Activated CD8-positive, alpha-beta memory T cell treated with anti-CD3 and anti-CD28 coated beads, Interleukin-2, amount 10 ng/mL, durations not matched to agents 7 days and 5 days (primary cell): Measurements from ENCODE around the gene WDPCP. TPM values are rescaled to one million over a fixed set of nuclear protein-coding genes. Genes with fewer than 3 reads are reported as not detected.

ENCODE experiments used
- ATAC-seq: fragments of 150-1000 bp; cut with Tn5 transposase; one replicate; pipeline ENCODE4 v1.10.0; 2021; ENCODE audit warnings: moderate library complexity
- CTCF ChIA-PET: fragments of 350-600 bp; sonication (Branson Sonifier 250); formaldehyde crosslinking; loops from one replicate; lab custom pipeline; 2021; ENCODE audit warnings: antibody characterized with exemption; lab: Charles Lee
- DNase-seq: peaks from one replicate; pipeline ENCODE4 v3.0.0-alpha.2; 2020
- H3K27ac Mint-ChIP-seq: one replicate; pipeline ENCODE4 v1.8.0; 2021; ENCODE audit warnings: mild to moderate bottlenecking, mixed read lengths
- H3K27me3 Mint-ChIP-seq: one replicate; pipeline ENCODE4 v1.8.0; 2021; ENCODE audit warnings: mixed read lengths
- H3K36me3 Mint-ChIP-seq: one replicate; pipeline ENCODE4 v1.8.0; 2021; ENCODE audit warnings: mild to moderate bottlenecking, mixed read lengths
- H3K4me1 Mint-ChIP-seq: one replicate; pipeline ENCODE4 v1.8.0; 2021; ENCODE audit warnings: mixed read lengths
- H3K4me3 Mint-ChIP-seq: one replicate; pipeline ENCODE4 v1.8.0; 2021; ENCODE audit warnings: mild to moderate bottlenecking, moderate library complexity, mixed read lengths
- H3K9me3 Mint-ChIP-seq: one replicate; pipeline ENCODE4 v1.8.0; 2022; ENCODE audit warnings: low read depth, mixed read lengths
- total RNA-seq, 2 experiments: library from RNA; stranded (reverse); gene quantifications; one replicate each; pipeline ENCODE4 v1.2.3, GENCODE V29; 2021

WDPCP gene
- total RNA-seq, 2 experiments from 2014 or later, result 7.3 to 7.6 TPM

DNA sequence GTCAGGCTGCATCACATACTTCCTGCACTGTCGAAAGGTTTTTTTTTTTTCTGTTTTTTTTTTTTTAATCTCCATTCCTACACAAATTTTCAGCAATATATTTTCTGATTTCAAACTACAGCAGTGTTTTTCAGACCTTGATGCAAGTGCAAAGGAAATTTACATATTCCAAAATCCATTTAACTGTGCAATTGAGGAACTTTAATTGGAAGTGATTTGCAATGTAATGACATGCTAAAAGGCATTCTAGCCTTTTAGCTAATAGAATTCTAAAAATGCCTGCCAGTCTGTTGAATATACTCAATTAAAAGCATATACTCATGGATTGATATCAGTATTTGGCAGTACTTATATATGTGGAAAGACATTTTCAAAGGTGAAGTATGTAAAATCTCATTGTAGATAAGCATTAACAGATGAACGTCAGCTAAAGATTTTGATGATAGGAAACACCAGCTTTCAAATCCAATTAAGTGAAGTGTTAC is 327.1 kb downstream of the WDPCP start:
- ATAC-seq (no peak), DNase-seq (no peak)
- Mint-ChIP-seq H3K4me3 (no peak overlapping the region), H3K9me3 (peaks cover 2% of the 10 kb centered on the region), H3K27ac (no peak overlapping the region), H3K4me1 (peaks cover 9% of the 10 kb centered on the region), H3K36me3 (no peaks in the 10 kb centered on the region), H3K27me3 (no peaks in the 10 kb centered on the region)
- CTCF ChIA-PET, result no interaction called here

DNA sequence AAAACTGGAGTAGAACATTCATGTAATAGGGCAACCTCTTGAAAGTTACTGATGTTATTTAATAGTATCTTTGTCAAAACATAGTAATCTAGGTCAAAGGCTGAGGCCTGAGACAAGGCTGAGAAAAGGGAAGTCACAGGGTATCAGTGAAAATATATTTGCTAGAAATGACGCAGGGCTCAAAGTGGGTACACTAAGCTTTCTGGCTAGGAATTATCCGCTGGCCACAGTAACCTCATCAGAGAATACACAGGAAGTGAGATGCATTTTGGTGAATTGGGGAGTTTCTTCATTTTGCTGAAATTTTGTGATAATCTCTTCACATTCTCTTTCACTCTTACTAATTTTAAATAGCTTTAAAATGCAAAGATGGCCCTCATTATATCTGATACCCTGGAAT is 330.8 kb downstream of the WDPCP start:
- no peaks in the 10 kb centered on the region for H3K27me3 Mint-ChIP-seq
- peaks cover 6% of the 10 kb centered on the region for H3K9me3 Mint-ChIP-seq
- H3K4me3 Mint-ChIP-seq, result no peak overlapping the region
- ATAC-seq, result no peak
- peaks cover 9% of the 10 kb centered on the region for H3K4me1 Mint-ChIP-seq
- DNase-seq, result no peak
- H3K27ac Mint-ChIP-seq, result no peak overlapping the region
- CTCF ChIA-PET, result no interaction called here
- H3K36me3 Mint-ChIP-seq, result no peaks in the 10 kb centered on the region

DNA sequence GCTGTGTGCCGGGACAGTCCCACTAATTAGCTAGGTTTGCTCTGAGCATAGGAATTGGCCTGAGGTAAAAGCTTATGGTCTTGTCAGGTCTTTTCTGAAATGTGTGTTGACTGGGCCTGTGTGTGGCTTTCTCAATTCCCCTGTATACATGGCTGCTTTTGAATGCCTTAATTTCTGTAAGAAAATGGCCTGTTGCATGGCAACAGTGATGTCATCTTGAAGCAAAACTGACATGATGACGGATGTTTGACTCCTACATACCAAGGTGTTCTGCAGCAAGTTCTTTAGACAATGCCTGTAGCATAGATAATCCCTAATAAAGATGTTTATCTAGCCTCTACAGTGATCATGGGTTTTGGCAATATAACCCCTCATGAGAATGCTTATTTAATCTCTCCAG is 339.1 kb downstream of the WDPCP start:
- DNase-seq (no peak), ATAC-seq (no peak)
- H3K4me1 Mint-ChIP-seq, result peaks cover 5% of the 10 kb centered on the region
- no peak overlapping the region for H3K27ac Mint-ChIP-seq
- H3K36me3 Mint-ChIP-seq, result peaks cover 3% of the 10 kb centered on the region
- H3K4me3 Mint-ChIP-seq, result no peak overlapping the region
- H3K27me3 Mint-ChIP-seq, result no peaks in the 10 kb centered on the region
- CTCF ChIA-PET, result no interaction called here
- H3K9me3 Mint-ChIP-seq, result peaks cover 16% of the 10 kb centered on the region

DNA sequence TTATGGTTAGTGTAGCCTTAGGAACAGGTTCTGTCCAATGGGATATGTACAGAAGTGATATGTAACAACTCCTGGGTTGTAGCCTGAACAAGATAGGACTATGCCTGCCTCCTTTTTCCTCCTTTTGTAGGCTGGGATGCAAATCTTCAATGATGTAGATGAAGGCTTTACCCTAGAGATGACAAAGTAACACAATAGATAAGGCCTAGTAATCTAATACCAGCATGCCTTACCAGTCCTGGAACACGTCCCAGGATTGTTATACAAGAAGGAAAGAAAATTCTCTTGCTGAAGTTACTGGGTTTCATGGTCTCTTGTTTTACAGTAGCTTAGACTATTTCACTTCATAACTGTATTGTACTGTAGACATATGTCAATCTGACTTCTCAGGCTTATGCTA is 345.5 kb downstream of the WDPCP start:
- DNase-seq, result no peak
- CTCF ChIA-PET, result no interaction called here
- H3K4me1 Mint-ChIP-seq, result no peaks in the 10 kb centered on the region
- ATAC-seq, result no peak
- peaks cover 3% of the 10 kb centered on the region for H3K9me3 Mint-ChIP-seq
- H3K4me3 Mint-ChIP-seq, result no peak overlapping the region
- no peak overlapping the region for H3K27ac Mint-ChIP-seq
- no peaks in the 10 kb centered on the region for H3K27me3 Mint-ChIP-seq
- no peaks in the 10 kb centered on the region for H3K36me3 Mint-ChIP-seq

DNA sequence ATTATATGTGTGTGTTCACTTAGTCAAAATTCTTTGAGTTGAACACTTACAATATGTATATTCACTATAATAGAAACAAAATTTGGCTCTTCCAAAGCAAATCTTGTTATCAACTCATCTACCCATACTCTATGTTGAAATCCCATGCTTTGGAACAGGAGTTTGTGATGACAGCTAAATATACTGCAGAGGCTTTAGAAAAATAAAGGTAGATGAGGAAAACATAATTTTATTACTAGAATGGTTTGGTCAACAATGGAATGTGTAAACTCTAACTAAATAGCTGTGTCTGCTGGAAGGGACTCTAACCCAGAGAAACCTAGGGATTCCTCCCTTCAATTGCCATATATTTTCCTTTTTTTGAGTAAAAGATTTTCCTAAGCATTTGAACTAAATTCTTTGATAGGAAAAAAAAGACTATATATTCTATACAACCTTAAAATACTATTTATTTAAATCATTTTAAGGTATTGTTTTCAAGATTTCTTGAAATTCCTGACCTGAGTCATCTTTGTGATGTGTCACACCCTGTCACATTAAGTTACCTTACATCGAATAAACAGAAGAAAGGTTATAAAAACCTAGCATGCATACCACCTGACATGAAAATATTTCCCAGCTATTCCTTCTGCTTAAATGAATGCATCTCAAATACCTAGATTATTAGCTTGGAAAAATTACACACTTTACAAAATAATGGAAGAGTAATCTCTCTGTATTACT is 362.2 kb downstream of the WDPCP start:
- Mint-ChIP-seq H3K27me3 (no peaks in the 10 kb centered on the region), H3K27ac (no peak overlapping the region), H3K36me3 (peaks cover 1% of the 10 kb centered on the region), H3K9me3 (peaks cover 3% of the 10 kb centered on the region), H3K4me1 (no peaks in the 10 kb centered on the region), H3K4me3 (no peak overlapping the region)
- DNase-seq (no peak), ATAC-seq (no peak)
- CTCF ChIA-PET, result no interaction called here

DNA sequence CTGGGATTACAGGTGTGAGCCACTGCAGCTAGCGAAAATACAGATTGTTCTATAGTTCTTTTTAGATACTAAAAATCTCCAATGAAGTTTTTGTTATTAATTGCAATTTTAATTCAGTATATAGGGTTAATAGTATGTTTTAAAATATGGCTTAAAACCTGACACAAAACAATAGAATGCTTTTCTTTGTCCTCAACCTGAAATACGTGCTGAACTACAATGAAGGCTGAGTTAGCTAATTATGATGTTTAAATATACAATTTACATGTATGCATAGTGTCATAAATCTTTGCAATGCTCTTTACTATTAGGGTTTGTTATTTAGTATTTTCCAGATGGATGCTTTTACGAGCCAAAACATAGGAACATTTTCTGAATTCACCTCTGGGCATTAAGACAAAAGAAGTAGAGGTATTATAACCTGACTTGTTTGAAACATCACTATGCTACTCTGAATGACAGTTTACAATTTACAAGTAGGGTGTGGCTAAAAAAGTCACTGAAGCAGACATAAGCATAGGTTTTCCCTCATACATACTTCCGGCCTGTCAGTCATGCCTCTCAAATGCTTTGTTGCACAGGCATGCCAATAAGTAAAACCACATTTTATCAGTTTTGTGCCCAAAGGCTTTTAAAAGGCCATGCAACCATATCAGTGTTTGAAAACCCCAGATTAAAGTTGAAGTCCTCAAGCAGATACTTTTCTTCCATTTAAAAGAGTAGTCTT is 369.3 kb downstream of the WDPCP start:
- DNase-seq (no peak), ATAC-seq (no peak)
- no peak overlapping the region for H3K4me3 Mint-ChIP-seq
- H3K9me3 Mint-ChIP-seq, result no peaks in the 10 kb centered on the region
- H3K36me3 Mint-ChIP-seq, result no peaks in the 10 kb centered on the region
- CTCF ChIA-PET, result no interaction called here
- no peak overlapping the region for H3K27ac Mint-ChIP-seq
- H3K4me1 Mint-ChIP-seq, result no peaks in the 10 kb centered on the region
- no peaks in the 10 kb centered on the region for H3K27me3 Mint-ChIP-seq

DNA sequence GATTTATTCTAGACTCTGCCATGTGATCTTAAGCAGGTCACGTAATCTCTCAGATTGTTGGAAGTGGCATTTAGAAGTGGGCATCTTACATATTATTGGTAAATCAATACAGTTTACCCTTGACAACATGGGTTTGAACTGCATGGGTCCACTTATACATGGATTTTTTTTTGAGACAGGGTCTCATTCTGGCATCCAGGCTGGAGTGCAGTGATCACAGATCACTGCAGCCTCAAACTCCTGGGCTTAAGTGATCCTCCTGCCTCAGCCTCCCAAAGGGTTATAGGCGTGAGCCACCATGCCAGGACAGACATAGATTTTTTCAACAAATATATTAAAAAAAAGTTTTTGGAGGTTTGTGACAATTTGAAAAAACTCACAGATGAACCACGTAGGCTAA is 393.0 kb downstream of the WDPCP start:
- Mint-ChIP-seq H3K27ac (no peak overlapping the region), H3K4me3 (no peak overlapping the region), H3K4me1 (no peaks in the 10 kb centered on the region), H3K27me3 (no peaks in the 10 kb centered on the region), H3K36me3 (no peaks in the 10 kb centered on the region), H3K9me3 (peaks cover 2% of the 10 kb centered on the region)
- CTCF ChIA-PET, result no interaction called here
- no peak for ATAC-seq
- DNase-seq, result no peak

DNA sequence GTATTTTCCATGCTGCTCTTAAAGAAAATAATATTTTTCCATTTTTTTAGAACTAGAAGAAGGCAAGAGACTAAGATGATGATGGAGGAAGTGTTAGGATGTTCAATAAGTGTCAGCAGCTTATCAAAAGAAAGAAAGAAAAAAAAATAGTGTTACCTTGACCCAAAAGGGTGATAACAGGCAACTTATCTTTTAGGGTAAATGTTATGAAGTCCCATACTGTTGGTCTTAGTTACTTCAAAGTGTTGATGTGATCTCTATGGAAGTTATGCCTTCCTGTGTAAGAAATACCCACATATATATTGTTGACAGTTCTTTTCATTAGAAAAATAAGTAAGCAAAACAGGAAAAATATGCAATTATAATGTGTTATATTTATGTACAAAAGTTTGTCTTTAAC is 394.1 kb downstream of the WDPCP start:
- DNase-seq (no peak), ATAC-seq (no peak)
- CTCF ChIA-PET, result no interaction called here
- H3K4me1 Mint-ChIP-seq, result no peaks in the 10 kb centered on the region
- H3K4me3 Mint-ChIP-seq, result no peak overlapping the region
- H3K36me3 Mint-ChIP-seq, result no peaks in the 10 kb centered on the region
- H3K27me3 Mint-ChIP-seq, result no peaks in the 10 kb centered on the region
- peaks cover 3% of the 10 kb centered on the region for H3K9me3 Mint-ChIP-seq
- H3K27ac Mint-ChIP-seq, result no peak overlapping the region

DNA sequence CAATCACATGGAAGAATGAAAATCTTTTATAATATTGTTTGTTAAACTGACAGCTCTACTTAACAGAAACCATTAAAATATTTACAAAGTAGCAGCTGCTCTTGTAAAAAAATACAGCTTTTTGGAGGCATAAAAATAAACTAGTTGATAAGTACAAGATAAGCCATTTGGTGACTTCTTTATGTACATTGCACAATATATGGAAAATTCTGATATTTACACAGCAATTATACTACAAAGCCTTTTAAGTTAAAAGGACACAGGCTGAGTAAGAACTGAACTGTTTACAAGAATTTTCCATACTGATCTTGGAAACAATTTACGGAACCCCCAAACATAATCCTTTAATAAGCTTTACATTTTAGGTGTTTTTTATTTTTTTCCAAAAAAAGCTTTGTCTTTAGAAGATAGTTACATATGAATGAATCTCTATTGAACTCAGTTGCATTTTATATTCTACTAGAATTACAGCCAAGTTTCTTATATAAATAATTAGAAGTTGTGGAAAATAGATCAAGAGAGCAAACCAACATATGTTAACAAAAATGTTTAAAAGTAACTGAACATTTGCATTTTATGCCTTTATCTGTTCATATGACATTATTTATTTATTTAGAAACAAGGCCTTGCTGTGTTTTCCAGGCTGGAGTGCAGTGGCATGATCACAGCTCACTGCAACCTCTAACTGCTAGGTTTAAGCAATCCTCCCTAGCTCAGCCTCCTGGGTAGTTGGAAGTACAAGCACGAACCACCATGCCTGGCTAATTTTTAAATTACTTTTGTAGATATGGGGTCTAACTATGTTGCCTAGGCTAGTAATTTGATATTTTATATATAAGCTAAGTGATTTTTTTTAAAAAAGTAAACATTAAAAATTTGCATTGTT is 395.1 kb downstream of the WDPCP start:
- ATAC-seq (no peak), DNase-seq (no peak)
- Mint-ChIP-seq H3K4me1 (no peaks in the 10 kb centered on the region), H3K27ac (no peak overlapping the region), H3K9me3 (peaks cover 5% of the 10 kb centered on the region), H3K4me3 (no peak overlapping the region), H3K36me3 (no peaks in the 10 kb centered on the region), H3K27me3 (no peaks in the 10 kb centered on the region)
- CTCF ChIA-PET, result no interaction called here

DNA sequence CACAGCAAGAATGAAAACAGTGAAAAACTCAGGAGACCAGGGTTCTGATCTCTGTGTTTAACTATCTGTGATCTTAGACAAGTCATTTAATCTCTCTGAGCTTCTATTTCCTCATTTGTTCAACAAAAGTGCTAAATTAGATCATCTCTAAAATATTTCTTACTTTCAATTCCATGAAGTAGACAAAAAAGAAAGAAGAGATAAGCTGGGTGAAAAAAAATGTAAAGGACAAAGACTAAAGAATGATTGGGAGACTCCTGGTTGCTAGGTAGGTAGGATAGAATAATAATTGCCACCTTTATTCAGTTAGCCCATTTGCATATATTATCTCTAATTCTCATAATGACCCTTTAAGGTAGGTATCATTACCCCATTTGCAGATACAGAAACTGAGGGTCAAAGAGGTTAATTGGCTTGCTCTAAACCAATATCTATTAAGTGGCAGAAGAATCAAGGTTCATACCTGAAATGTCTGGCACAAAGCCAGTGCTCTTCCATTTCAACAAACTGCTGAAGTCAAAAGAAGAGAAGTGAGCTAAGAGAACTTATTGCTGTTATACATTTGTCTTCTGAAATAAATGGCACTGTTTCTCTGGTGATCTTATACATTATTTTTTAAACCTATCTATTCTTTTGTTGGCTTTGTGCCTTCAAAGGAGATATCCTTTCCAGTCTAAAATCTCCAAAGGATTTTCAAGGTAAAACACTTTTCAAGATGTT is 395.9 kb downstream of the WDPCP start:
- DNase-seq, result no peak
- Mint-ChIP-seq H3K27ac (no peak overlapping the region), H3K36me3 (no peaks in the 10 kb centered on the region), H3K4me3 (no peak overlapping the region), H3K27me3 (no peaks in the 10 kb centered on the region), H3K9me3 (peaks cover 7% of the 10 kb centered on the region), H3K4me1 (no peaks in the 10 kb centered on the region)
- ATAC-seq, result no peak
- CTCF ChIA-PET, result no interaction called here

DNA sequence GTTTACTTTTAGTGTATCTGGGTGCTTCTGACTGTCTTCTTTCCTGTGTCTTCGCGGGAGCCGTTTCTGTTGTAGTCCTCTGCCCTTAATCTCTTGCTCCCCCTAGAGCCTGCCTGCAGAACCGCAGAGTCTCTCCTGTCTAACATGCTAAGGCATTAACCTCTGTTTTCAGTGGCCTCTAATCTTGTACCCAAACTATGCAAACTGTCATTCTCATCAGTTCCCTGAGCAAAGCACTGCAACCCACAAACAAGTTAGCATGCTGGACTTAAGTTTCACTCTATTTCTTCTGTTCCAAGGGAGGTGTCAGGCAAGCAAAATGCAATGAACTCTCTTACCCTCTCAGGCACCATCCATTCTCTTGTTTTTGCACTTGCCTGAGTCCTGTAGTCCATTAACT is 399.3 kb downstream of the WDPCP start:
- Mint-ChIP-seq H3K27me3 (no peaks in the 10 kb centered on the region), H3K4me3 (no peak overlapping the region), H3K4me1 (no peaks in the 10 kb centered on the region), H3K27ac (no peak overlapping the region), H3K36me3 (no peaks in the 10 kb centered on the region), H3K9me3 (peaks cover 9% of the 10 kb centered on the region)
- CTCF ChIA-PET, result no interaction called here
- ATAC-seq, result no peak
- peak; percentile 44 for DNase-seq

DNA sequence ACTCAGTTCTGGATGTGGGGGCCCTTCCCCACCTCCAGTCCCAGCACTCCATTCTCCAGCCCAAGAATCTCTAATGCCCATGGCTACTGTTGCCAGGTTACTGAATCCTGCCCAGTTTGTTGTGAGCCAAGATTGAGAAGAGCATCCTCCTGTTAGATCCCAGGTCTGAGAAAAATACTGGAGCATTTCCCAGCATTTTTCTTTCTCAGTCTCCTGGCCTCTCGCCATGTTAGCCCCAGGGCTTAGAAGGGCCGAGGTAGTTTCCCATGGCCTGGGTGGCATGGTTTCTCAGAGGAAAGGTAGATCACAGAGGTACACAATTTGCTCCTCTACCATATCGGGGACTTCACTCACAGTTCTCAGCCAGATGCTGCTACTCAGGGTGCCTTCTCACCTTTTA is 401.9 kb downstream of the WDPCP start:
- H3K9me3 Mint-ChIP-seq, result peaks cover 9% of the 10 kb centered on the region
- H3K4me3 Mint-ChIP-seq, result no peak overlapping the region
- no peak overlapping the region for H3K27ac Mint-ChIP-seq
- no peaks in the 10 kb centered on the region for H3K36me3 Mint-ChIP-seq
- DNase-seq, result no peak
- H3K4me1 Mint-ChIP-seq, result no peaks in the 10 kb centered on the region
- CTCF ChIA-PET, result no interaction called here
- no peaks in the 10 kb centered on the region for H3K27me3 Mint-ChIP-seq
- no peak for ATAC-seq
